Measurements from ENCODE around the gene NDP. TPM values are rescaled to one million over a fixed set of nuclear protein-coding genes. Genes with fewer than 3 reads are reported as not detected.

The NDP gene
- total RNA-seq, 2 donors from 2014 or later, result not detected

- Mint-ChIP-seq H3K27ac (no peak overlapping the region), H3K9me3 (peaks cover 50% of the 10 kb centered on the region), H3K36me3 (ENCODE audit: low read depth) (no peaks in the 10 kb centered on the region), H3K4me1 (no peaks in the 10 kb centered on the region), H3K27me3 (ENCODE audit: insufficient read depth) (peaks cover 16% of the 10 kb centered on the region), H3K4me3 (no peak overlapping the region)
- Histone ChIP-seq H3K9me3 (ENCODE audit: control insufficient read depth, low read length) (no peaks in the 10 kb centered on the region), H3K4me1 (ENCODE audit: control insufficient read depth, insufficient read depth, low read length) (no peaks in the 10 kb centered on the region), H3K27ac (ENCODE audit: low read depth, low read length) (no peak overlapping the region), H3K9ac (ENCODE audit: extremely low read depth, low read length, poor library complexity, severe bottlenecking) (no peak overlapping the region), H3K4me3 (ENCODE audit: low read length) (no peak overlapping the region), H3K27me3 (ENCODE audit: control insufficient read depth, insufficient read depth, low read length, poor library complexity, severe bottlenecking) (no peaks in the 10 kb centered on the region), H3K36me3 (ENCODE audit: control insufficient read depth, insufficient read depth, low read length) (no peaks in the 10 kb centered on the region)
- DNase-seq, result no peak
- TF ChIP-seq CTCF (conservative IDR thresholded peaks at IDR 0.05), result no peak
Observed at GRCh38 chrX:43956034-43956433, 17.2 kb downstream of the NDP start.

DNA sequence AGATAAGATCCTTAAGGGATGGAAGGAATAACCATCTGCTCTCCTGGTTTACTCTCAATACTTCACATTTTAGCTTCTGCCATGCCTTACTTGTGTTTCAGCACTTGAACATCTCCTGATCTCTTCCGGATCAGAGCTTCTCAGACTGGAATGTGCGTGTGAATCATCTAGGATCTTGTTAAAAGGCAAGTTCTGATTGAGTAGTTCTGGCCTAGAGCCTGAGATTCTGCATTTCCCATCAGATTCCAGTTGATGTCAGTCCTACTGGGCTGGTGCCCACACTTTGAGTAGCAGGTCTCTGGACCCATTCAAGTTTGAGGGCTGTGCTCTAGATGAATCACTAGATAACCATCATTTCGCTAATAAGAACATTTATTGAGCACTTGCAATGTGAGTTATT lies 20.0 kb downstream of the NDP start:
- Mint-ChIP-seq H3K4me3 (no peak overlapping the region), H3K4me1 (no peaks in the 10 kb centered on the region), H3K27ac (no peak overlapping the region), H3K27me3 (ENCODE audit: insufficient read depth) (peaks cover 30% of the 10 kb centered on the region), H3K9me3 (peaks cover 51% of the 10 kb centered on the region), H3K36me3 (ENCODE audit: low read depth) (no peaks in the 10 kb centered on the region)
- no peaks in the 10 kb centered on the region for H3K36me3 ChIP-seq (ENCODE audit: control insufficient read depth, insufficient read depth, low read length)
- H3K9ac ChIP-seq (ENCODE audit: extremely low read depth, low read length, poor library complexity, severe bottlenecking), result no peak overlapping the region
- H3K4me1 ChIP-seq (ENCODE audit: control insufficient read depth, insufficient read depth, low read length), result no peaks in the 10 kb centered on the region
- H3K27me3 ChIP-seq (ENCODE audit: control insufficient read depth, insufficient read depth, low read length, poor library complexity, severe bottlenecking), result peaks cover 10% of the 10 kb centered on the region
- no peak for DNase-seq
- 96 to 100% methylated on average over 2 to 3 of the region's 3 CpGs for WGBS, 2 experiments (ENCODE audit: insufficient coverage in 1 of 2, insufficient read length in 1 of 2)
- no peaks in the 10 kb centered on the region for H3K9me3 ChIP-seq (ENCODE audit: control insufficient read depth, low read length)
- H3K4me3 ChIP-seq (ENCODE audit: low read length), result no peak overlapping the region
- TF ChIP-seq CTCF (conservative IDR thresholded peaks at IDR 0.05), result no peak
- H3K27ac ChIP-seq (ENCODE audit: low read depth, low read length), result no peak overlapping the region

DNA sequence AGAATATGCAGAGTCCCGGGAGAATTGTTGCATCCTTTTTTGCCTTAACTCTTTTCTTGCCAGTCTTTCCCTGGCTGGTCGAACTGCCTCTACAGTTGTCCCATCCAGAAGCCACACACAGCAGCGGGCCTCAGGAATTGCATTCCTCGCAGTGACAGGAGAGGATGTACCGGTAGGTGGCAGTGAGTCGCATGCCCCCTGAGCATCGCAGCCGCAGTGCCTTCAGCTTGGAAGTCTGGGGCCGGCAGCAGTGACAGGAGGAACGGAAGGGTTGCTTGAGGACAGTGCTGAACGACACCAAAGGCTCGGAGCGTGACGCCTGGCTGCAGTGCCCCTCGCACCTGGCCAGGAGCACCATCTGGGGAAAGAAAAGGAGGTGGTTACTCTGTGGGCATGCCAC lies 23.5 kb downstream of the NDP start:
- no peaks in the 10 kb centered on the region for H3K36me3 ChIP-seq (ENCODE audit: control insufficient read depth, insufficient read depth, low read length)
- H3K27me3 ChIP-seq (ENCODE audit: control insufficient read depth, insufficient read depth, low read length, poor library complexity, severe bottlenecking), result peaks cover 10% of the 10 kb centered on the region
- Mint-ChIP-seq H3K27me3 (ENCODE audit: insufficient read depth) (peaks cover 47% of the 10 kb centered on the region), H3K9me3 (peaks cover 57% of the 10 kb centered on the region), H3K4me3 (no peak overlapping the region), H3K4me1 (peaks cover 7% of the 10 kb centered on the region), H3K36me3 (ENCODE audit: low read depth) (no peaks in the 10 kb centered on the region), H3K27ac (no peak overlapping the region)
- no peaks in the 10 kb centered on the region for H3K4me1 ChIP-seq (ENCODE audit: control insufficient read depth, insufficient read depth, low read length)
- H3K9ac ChIP-seq (ENCODE audit: extremely low read depth, low read length, poor library complexity, severe bottlenecking), result no peak overlapping the region
- no peaks in the 10 kb centered on the region for H3K9me3 ChIP-seq (ENCODE audit: control insufficient read depth, low read length)
- peak; percentile 73 for TF ChIP-seq CTCF (conservative IDR thresholded peaks at IDR 0.05)
- DNase-seq, result peak; percentile 89
- 10% methylated on average over 15 of the region's 15 CpGs; no CpG with 5 or more reads in 1 of the 2 experiments for WGBS, 2 experiments (ENCODE audit: insufficient coverage in 1 of 2, insufficient read length in 1 of 2)
- H3K27ac ChIP-seq (ENCODE audit: low read depth, low read length), result no peak overlapping the region
- no peak overlapping the region for H3K4me3 ChIP-seq (ENCODE audit: low read length)
